Thymus (tissue), 11 donors: ENCODE results near the gene LRATD1. TPM values are rescaled to one million over a fixed set of nuclear protein-coding genes. Genes with fewer than 3 reads are reported as not detected.

Source experiments
- DNase-seq, 9 donors: peaks; one replicate each; pipeline ENCODE4 v3.0.0-alpha.2; 2013; ENCODE audit warnings: low spot score in 9 of 9, low read depth in 6 of 9, missing footprints in 1 of 9
- H3K27ac ChIP-seq, 2 donors: one replicate each; pipeline ENCODE4 v1.5.1; 2013; ENCODE audit warnings: control low read depth in 1 of 2, low read depth in 1 of 2, low read length in 1 of 2, mild to moderate bottlenecking in 1 of 2, moderate library complexity in 1 of 2
- H3K27me3 ChIP-seq, 2 donors: one replicate each; pipeline ENCODE4 v1.5.1; 2013; ENCODE audit warnings: low read length in 1 of 2; ENCODE audit not compliant: control insufficient read depth in 2 of 2, insufficient read depth in 1 of 2
- H3K36me3 ChIP-seq, 2 donors: one replicate each; pipeline ENCODE4 v1.5.1; 2013; ENCODE audit warnings: low read length in 1 of 2, mild to moderate bottlenecking in 1 of 2, moderate library complexity in 1 of 2; ENCODE audit not compliant: control insufficient read depth in 2 of 2, insufficient read depth in 2 of 2
- H3K4me1 ChIP-seq, 2 donors: one replicate each; pipeline ENCODE4 v1.5.1; 2013; ENCODE audit warnings: low read length in 2 of 2; ENCODE audit not compliant: control insufficient read depth in 2 of 2, insufficient read depth in 2 of 2
- H3K4me3 ChIP-seq, 2 donors: one replicate each; pipeline ENCODE4 v1.5.1; 2013; ENCODE audit warnings: low read length in 2 of 2, control low read depth in 1 of 2, mild to moderate bottlenecking in 1 of 2
- H3K9me3 ChIP-seq, 2 donors: one replicate each; pipeline ENCODE4 v1.5.1; 2013; ENCODE audit warnings: low read length in 1 of 2, mild to moderate bottlenecking in 1 of 2; ENCODE audit not compliant: control insufficient read depth in 2 of 2, insufficient read depth in 1 of 2
- WGBS: extraction: QIAGEN DNeasy Blood & Tissue Kit; methylation state at CpG from one replicate; pipeline ENCODE4 v1.1.7; 2013; 5-methylcytosine and 5-hydroxymethylcytosine counted together
- polyA plus RNA-seq: library from polyadenylated mRNA; stranded (reverse); fragments of 200-250 nt; gene quantifications from one replicate; pipeline ENCODE4 v1.2.3, GENCODE V29; 2013
- total RNA-seq: library from RNA; stranded (reverse); fragments of 120-200 nt; gene quantifications from one replicate; pipeline ENCODE4 v1.2.4, GENCODE V29; 2013
- donor health status: healthy.

Gene LRATD1
- total and polyA plus RNA-seq, 2 donors, result 2.1 to 9.4 TPM

DNA sequence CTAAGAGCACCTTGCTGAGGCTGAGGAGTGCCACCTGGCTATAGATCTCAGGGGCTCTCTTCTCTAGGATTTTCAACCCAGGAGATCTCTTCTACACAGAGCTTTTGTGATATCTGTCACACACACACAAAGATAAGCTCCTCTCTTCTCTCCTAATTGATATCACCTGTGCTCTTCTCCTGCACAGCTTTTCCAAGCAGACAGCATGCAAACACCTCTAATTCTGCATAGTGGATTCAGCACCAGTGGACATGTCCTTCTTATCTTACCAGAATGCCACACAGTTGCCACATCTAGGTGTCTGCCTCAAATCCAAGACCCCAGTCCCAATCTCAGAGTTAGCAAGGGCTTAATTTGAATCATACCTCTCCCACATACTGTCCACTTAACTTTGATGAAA lies 43.9 kb downstream of the LRATD1 start:
- Histone ChIP-seq H3K9me3 (no peaks in the 10 kb centered on the region), H3K4me3 (no peak overlapping the region), H3K27me3 (no peaks in the 10 kb centered on the region), H3K27ac (no peak overlapping the region), H3K4me1 (no peaks in the 10 kb centered on the region), H3K36me3 (no peaks in the 10 kb centered on the region)
- no peak for DNase-seq

- no peaks in the 10 kb centered on the region for H3K4me1 ChIP-seq
- H3K36me3 ChIP-seq, result no peaks in the 10 kb centered on the region
- no peak overlapping the region for H3K27ac ChIP-seq
- H3K27me3 ChIP-seq, result no peaks in the 10 kb centered on the region
- H3K9me3 ChIP-seq, result no peaks in the 10 kb centered on the region
- no peak overlapping the region for H3K4me3 ChIP-seq
- 78% methylated on average over 1 of the region's 1 CpG for WGBS
- DNase-seq, result no peak
These were observed 44.5 kb downstream of the LRATD1 start for GRCh38 chr2:14677039-14677438.

DNA sequence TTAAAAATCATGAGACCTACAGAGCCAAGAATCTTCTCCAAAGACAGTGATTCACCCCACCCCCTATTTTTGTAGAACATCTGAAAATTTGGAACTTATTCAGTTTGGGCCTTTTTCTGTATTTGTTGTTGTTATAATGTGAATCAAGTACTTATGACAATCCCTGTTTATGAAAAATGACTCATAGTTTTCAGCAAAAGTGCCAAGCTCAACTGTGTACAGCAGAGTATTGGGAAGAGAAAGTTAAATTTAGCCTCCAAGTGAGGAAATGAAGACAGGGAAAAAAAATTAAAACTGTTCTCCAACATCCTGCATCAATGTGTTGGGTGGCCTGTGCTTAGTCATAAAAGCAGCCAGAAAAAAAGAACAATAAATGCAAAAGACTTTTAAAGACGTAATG lies 46.2 kb downstream of the LRATD1 start:
- Histone ChIP-seq H3K27me3 (no peaks in the 10 kb centered on the region), H3K36me3 (no peaks in the 10 kb centered on the region), H3K4me3 (no peak overlapping the region), H3K4me1 (no peaks in the 10 kb centered on the region), H3K9me3 (no peaks in the 10 kb centered on the region), H3K27ac (no peak overlapping the region)
- WGBS, result 85% methylated on average over 1 of the region's 1 CpG
- no peak for DNase-seq

DNA sequence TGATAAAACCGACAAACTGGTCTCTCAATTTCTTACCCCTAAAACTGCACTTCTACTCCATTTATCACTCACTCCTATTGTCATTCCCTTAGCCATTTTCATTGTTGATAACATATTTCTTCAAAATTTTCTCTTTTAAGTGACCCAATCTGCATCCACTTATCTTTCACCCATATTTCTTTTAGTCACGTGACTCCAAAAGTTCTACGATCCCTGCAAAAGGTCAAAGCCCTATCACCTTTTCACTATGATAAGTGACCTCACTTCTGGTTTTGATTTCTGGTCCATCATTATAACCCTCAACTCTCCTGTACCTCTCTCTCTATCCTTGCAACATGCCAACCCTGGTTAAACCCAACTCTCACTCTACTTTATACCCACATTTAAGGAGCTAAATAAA lies 49.1 kb downstream of the LRATD1 start:
- no peak overlapping the region for H3K27ac ChIP-seq
- H3K9me3 ChIP-seq, result no peaks in the 10 kb centered on the region
- no peaks in the 10 kb centered on the region for H3K27me3 ChIP-seq
- H3K36me3 ChIP-seq, result no peaks in the 10 kb centered on the region
- no peak overlapping the region for H3K4me3 ChIP-seq
- 97% methylated on average over 3 of the region's 3 CpGs for WGBS
- H3K4me1 ChIP-seq, result no peaks in the 10 kb centered on the region
- no peak for DNase-seq
